Lower leg skin (tissue), 3 donors: Measurements from ENCODE around the gene SLC16A3.

ENCODE experiments used
- CTCF ChIP-seq, 3 donors: fragments of 450-650 bp; IDR thresholded peaks; one replicate each; pipeline ENCODE4 v1.5.1; 2016; ENCODE audit warnings: antibody characterized with exemption in 3 of 3, mild to moderate bottlenecking in 3 of 3, moderate library complexity in 2 of 3
- POLR2A ChIP-seq, 2 donors: fragments of 450-650 bp; IDR thresholded peaks; one replicate each; pipeline ENCODE4 v1.6.1; 2016 to 2017; ENCODE audit warnings: antibody characterized with exemption in 2 of 2, mild to moderate bottlenecking in 1 of 2, moderate library complexity in 1 of 2

GRCh38 chr17:82214012-82214628 is 14.7 kb upstream of the SLC16A3 start:
- TF ChIP-seq CTCF (IDR thresholded peaks at IDR 0.05): no peak
- no peak for TF ChIP-seq POLR2A (IDR thresholded peaks at IDR 0.05)
